ENCODE results near the gene SNAP25.

SNAP25 gene

DNA sequence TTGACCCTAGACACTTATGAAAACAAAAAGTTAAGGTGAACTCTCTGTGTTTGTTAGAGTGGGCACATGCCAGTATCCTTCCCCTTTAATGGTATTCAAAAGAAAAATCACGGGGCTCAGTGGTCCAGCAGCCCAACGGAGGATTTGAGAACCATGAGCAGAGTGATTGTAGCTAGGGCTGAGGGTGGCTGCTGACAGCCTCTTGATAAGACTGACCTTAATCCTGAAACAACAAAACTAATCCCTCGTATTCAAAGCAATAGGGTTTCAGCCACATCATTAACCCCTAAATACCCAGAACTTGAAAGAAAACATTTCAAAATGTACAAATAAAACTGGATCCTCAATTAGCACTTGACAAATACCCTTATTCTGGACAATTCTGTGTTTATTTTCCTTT lies 95.1 kb downstream of the SNAP25 start:
- FAIRE-seq (no peak), DNase-seq (ENCODE audit: insufficient read length, low spot score) (no peak)
- no peak for TF ChIP-seq POLR2A (IDR thresholded peaks at IDR 0.05; ENCODE audit: low read depth, low read length)

DNA sequence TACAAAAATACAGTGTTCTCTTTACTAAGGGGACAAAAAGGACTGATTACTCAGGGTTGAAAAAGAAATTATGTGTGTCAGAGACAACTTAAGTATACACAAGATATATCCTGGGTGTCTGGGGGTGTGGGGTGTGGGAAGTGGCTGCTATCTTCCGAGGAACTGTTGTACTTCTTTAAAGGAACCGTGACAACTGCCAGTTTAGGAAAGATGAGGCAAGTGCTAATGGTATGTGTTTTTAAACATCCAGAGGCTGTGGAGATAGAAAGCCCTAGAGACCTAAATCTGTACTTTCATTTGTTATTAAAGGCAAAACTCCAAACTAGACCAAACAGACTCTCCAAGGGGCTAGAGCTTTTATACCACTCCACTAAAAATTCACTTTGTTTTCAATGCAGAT lies 95.6 kb downstream of the SNAP25 start:
- FAIRE-seq (no peak), DNase-seq (ENCODE audit: insufficient read length, low spot score) (no peak)
- no peak for TF ChIP-seq POLR2A (IDR thresholded peaks at IDR 0.05; ENCODE audit: low read depth, low read length)

DNA sequence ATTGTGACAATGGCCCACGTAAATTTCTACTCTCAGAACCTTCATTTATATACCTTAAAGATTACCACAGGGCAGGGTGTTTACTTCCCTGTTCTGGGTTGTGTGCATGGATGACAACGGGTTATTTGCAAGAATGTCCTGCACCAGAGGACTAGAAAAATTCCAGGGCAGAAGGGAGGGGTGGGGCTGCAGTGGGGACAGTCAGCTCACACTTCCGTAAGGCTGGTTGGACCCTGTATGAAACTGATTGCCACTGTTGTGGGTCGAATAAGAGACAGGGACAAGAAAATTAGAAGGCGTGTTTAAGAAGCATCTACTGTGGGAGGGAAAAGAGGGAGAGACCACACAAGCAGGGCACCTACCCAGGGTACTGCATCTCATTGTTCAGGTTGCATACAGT lies 96.5 kb downstream of the SNAP25 start:
- no peak for TF ChIP-seq POLR2A (IDR thresholded peaks at IDR 0.05; ENCODE audit: low read depth, low read length)
- DNase-seq (ENCODE audit: insufficient read length, low spot score), result no peak
- no peak for FAIRE-seq

DNA sequence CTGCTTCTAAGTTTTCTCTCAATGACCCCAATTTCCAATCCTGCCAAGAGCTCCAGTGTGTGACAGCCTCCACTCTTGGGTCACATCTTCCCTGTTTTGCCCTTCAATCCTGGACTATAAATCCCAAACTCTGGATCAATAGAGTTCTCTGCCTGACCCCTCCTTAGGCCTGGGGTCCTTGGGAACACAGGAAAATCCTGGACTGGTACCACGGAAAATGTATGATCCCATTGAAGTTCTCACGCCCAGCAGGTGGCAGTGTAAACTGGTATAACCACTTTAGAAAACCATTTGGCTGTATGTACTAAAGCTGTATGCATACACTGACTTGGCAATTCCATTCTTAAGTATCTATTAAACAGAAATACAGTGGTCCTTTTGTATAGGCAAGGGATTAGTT lies 98.0 kb downstream of the SNAP25 start:
- TF ChIP-seq POLR2A (IDR thresholded peaks at IDR 0.05; ENCODE audit: low read depth, low read length), result no peak
- DNase-seq (ENCODE audit: insufficient read length, low spot score) (no peak), FAIRE-seq (no peak)

DNA sequence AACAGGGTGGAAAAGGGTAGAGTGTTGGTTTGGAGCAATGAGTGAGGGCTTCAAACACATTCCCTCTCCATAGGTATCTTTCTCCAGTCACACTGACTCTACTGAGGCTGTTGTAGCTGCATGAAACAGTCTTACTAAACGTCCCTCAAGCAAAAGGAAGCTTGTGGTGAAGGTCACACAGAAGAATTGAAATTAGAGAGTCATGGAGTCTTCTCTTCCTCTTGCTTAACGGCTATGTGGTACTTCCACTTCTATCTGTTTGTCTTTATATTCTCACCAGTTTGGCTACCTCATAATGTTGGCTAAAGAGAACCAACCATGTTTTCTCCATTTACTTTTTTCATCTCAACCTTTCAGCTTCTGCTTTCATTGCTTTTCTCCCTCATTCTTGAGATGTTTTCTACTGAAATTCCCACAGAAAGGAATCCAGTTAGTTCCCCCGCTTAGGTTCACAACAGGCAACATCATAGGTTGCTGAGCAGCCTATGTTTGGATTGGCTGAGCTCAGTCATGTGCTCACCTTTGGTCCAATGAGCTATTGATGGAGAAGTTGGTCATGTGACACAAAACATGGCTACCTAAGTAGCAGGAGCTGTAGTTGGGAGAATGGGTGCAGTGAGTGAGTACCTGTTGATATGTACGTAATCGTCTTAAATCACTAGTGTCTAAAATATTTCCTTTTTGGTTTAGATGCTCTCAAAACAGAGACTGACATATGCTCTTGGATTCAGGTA lies 99.8 kb downstream of the SNAP25 start:
- FAIRE-seq, result no peak
- no peak for DNase-seq (ENCODE audit: insufficient read length, low spot score)

DNA sequence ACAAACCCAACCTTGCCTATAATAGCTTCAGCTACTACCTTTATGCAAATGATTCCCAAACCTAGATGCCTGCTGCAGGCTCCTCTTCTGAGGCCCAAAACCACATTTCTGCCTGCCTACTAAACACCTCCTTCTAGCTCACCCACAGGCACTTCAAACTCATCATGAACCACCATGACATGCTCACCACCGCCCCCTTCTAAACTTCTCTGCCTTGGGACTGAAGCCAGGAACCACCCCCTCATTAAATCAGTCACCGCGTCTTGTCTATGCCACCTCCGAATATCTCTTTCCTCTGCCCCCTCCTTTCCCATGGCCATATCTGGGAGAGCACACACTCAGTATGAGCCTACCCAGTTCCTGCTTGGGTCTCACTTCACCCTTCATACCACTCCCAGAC lies 101.2 kb downstream of the SNAP25 start:
- TF ChIP-seq POLR2A (IDR thresholded peaks at IDR 0.05; ENCODE audit: low read depth, low read length), result no peak
- DNase-seq (ENCODE audit: insufficient read length, low spot score) (no peak), FAIRE-seq (no peak)

More for the DNA sequence above, 99.8 kb downstream of the SNAP25 start:
- TF ChIP-seq POLR2A (IDR thresholded peaks at IDR 0.05; ENCODE audit: low read depth, low read length), result no peak

DNA sequence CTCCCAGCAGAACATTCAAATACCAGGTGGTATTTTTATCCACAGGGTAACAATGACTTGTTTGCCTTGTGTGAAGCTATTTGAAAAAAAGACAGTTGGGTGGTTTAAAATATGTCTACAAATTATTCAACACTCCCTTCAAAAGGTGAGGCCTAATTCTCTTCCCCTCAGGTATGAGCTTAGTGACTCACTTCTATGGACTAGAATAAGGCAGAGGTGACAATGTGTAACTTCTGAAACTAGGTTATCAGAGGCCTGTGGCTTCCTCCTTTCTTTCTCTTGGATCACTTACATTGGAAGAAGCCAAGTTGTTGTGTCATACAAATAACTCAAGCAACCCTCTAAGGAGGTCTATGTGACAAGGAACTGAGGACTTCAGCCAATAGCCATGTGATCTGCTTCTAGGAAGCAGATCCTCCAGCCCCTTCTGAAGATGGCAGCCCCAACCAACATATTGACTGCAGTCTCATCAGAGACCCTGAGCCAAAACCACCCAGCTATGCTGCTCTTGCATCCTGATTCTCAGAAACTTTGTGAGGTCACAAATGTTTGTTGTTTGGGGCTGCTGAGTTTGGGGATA lies 102.6 kb downstream of the SNAP25 start:
- TF ChIP-seq POLR2A (IDR thresholded peaks at IDR 0.05; ENCODE audit: low read depth, low read length), result no peak
- FAIRE-seq, result no peak
- no peak for DNase-seq (ENCODE audit: insufficient read length, low spot score)

DNA sequence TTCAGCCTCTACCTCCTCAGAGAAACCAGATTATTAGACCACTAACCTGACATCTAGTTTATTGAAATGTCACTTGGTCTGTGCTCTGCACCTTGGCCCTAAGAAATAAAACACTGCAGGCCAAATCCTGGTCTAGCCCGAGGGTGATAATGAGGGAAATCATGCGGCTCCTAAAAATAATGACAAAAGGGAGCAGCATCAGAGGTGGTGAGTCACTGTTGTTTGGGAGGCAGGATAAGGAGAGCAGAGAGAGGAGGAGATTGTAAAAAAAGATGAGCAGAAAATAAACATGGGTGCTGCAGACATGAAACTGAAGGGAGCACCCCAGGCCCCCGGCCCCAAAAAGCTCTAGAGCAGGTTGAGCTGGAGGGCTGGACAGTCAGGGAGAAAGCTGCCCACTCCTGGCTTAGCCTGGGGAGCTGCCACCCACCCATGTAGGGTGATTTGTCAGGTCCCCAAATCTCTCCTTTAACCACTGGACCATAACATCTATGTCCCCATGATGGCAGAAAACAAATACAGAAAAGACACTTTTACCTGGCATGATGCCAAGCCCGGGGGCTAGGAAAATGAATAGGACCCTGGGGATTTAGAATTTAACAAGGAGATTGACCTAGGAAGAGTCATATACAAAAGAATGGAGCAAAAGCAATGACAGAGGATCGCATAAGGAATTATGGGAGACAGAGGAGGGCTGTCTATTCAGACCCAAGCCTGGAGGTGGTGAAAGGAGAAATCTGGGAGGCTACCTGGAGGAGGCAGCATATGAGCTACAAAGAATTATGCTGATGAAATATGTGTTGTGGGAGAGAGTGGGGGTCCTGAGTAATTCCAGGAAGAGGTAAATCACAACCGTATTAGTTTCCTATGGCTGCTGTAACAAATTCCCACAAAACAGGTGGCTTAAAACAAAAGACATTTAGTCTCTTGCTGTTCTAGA lies 103.7 kb downstream of the SNAP25 start:
- no peak for DNase-seq (ENCODE audit: insufficient read length, low spot score)
- no peak for FAIRE-seq

DNA sequence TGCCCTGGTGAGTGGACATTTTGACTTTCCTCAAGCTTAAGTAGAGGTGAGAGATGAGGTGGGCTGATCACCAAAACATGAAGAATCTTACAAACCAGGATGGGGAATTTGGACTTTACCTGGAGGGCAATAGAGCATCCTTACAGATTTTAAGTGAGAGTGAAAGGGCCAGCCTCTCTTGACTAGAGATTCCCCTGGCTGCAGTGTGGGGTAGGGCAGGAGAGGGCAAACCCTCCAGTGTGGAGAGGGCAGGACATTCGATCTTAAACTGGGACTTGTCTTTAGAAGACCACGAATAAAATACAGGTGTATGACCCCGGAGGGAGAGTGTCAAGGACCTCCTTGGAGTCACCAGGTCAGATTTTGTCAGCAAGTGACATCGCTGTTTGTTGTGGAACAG lies 105.1 kb downstream of the SNAP25 start:
- DNase-seq (ENCODE audit: insufficient read length, low spot score), result no peak
- no peak for TF ChIP-seq POLR2A (IDR thresholded peaks at IDR 0.05; ENCODE audit: low read depth, low read length)
- FAIRE-seq, result no peak

More for the DNA sequence above, 103.7 kb downstream of the SNAP25 start:
- no peak for TF ChIP-seq POLR2A (IDR thresholded peaks at IDR 0.05; ENCODE audit: low read depth, low read length)

DNA sequence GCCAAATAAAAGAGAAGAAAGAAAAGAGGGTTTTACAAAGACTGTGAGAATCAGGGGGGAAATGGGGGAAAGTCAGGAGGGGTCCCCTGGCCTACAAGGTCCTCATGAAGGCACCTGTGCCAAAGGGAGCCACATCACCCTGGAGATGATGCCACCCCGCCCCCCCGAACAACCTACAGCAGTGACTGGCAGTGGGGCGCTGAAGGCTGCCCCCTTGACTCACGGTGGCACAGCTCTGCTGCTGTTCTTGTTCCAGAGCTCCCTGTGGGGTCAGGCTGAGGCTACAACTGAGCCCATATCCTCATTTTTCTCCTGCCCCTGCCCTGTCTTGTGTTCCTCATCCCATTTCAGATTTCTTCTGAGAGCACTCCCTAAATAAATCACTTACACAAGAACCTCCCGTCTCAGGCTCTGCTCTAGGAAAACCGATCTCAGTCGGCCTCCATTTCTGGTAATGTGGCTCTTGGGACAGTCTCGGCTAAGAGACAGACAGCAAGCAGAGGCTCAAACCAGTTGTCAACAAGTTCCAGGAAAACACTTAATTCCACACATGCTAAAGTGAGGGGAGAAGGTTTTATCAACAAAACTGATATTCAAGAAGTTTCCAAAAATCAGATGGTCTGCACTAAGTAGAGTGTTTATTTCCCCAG lies 105.7 kb downstream of the SNAP25 start:
- TF ChIP-seq POLR2A (IDR thresholded peaks at IDR 0.05; ENCODE audit: low read depth, low read length), result no peak
- DNase-seq (ENCODE audit: insufficient read length, low spot score) (no peak), FAIRE-seq (no peak)

DNA sequence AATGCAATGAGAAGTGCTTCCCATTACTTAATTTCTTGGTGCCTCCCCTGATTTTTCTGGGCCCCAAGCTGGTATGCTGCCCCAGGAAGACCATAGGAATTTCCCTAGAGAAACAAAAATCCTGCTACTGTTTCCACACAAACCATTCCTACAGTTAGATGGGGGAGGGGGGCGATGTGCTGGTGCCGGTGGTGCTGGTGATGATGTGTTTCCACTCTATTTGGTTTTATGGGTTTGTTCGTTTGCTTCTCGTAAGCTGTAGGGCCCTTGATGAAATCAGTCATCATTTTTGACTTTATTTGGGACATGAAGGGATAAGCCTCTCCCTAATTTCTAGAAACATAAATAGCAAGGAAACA lies 110.2 kb downstream of the SNAP25 start:
- TF ChIP-seq POLR2A (IDR thresholded peaks at IDR 0.05; ENCODE audit: low read depth, low read length), result no peak
- no peak for FAIRE-seq
- no peak for DNase-seq (ENCODE audit: insufficient read length, low spot score)

DNA sequence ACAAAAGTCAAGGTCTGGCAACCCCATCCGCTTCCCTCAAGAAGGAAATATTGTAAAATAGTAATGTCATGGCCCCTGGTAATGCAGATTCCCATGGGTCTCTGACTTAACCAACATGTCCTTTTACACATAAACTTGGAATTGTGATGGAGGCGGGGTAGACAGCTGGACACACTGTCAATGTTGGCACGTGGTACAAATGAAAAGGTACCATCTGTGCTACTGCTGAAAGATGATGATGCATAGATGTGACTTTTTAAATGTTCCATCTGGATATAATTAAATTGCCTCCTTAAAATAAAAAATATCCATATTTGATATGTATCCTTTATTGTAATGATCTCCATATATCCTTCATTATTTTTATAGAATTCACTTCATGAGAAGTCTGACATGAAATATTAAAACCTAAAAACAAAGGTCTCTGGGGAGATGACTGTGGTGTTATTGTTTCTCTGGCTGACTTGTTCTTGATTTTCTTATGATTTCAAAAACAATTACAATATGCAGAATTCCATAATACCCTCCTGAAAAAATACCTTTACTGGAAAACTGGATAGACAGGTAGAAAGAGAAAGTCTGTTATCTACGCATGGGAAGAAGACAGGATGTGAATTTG lies 110.9 kb downstream of the SNAP25 start:
- FAIRE-seq (no peak), DNase-seq (ENCODE audit: insufficient read length, low spot score) (no peak)
- no peak for TF ChIP-seq POLR2A (IDR thresholded peaks at IDR 0.05; ENCODE audit: low read depth, low read length)

DNA sequence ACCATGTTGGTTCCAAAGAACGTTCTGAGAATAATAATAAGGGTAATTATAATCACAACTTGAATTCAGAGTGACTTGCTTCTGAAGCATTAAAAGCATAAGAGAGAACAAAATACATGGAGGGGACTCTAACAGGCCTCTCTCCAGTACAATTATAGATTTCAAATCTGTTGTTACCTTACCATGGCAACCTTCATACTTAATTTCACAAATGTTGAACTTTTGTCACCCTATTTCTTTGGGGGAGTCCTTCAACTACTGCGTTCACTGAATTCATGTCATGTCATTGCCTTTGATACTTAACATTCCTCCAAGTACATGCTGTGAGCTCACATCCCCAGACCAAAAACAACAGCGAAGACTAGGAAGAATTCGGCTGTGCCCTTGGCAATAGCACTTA lies 111.4 kb downstream of the SNAP25 start:
- FAIRE-seq (no peak), DNase-seq (ENCODE audit: insufficient read length, low spot score) (no peak)

More for the DNA sequence above, 111.4 kb downstream of the SNAP25 start:
- no peak for TF ChIP-seq POLR2A (IDR thresholded peaks at IDR 0.05; ENCODE audit: low read depth, low read length)

Measured in H54 (cell line).